Measurements from ENCODE around the gene DBH. TPM values are rescaled to one million over a fixed set of nuclear protein-coding genes. Genes with fewer than 3 reads are reported as not detected.

Gene DBH
- total and polyA plus RNA-seq, 2 of the 13 experiments (the other 11 are each of a cell fraction or from before 2014, with no cell fraction given): not detected

- Histone ChIP-seq H3K9me3 (ENCODE audit: low read length) (peaks cover 21% of the 10 kb centered on the region), H3K27me3 (ENCODE audit: control insufficient read depth in 1 of 2, insufficient read depth in 2 of 2, low read length in 2 of 2) (peaks cover 2 to 42% of the 10 kb centered on the region in 2 experiments; a peak in 4 of 5 replicates), H3K9ac (ENCODE audit: insufficient read depth, low read depth, low read length) (no peak overlapping the region), H3K4me3 (replicated peaks in 1 of 3; ENCODE audit: insufficient read depth in 1 of 3, low read depth in 2 of 3, low read length in 3 of 3) (no peak overlapping the region), H3K79me2 (ENCODE audit: insufficient read depth, low read length) (no peaks in the 10 kb centered on the region), H3K4me1 (ENCODE audit: insufficient read depth, low read length) (no peaks in the 10 kb centered on the region), H3K36me3 (replicated peaks in 1 of 2; ENCODE audit: control insufficient read depth in 1 of 2, insufficient read depth in 2 of 2, low read length in 2 of 2) (no peaks in the 10 kb centered on the region), H2AFZ (ENCODE audit: low read length) (no peak overlapping the region), H4K20me1 (ENCODE audit: insufficient read depth, low read length) (no peaks in the 10 kb centered on the region), H3K4me2 (ENCODE audit: low read depth, low read length) (no peak overlapping the region), H3K27ac (ENCODE audit: extremely low read length, insufficient read depth, low read length) (no peak overlapping the region)
- intact Hi-C loops (cut with micrococcal nuclease; ENCODE audit: unreplicated experiment): no loop called here
- DNase-seq (ENCODE audit: low spot score): no peak
- no TSS peak for BruUV-seq (replicated peaks)
- CTCF ChIA-PET (ENCODE audit: low intra/inter-chr PET ratio, low total read pairs): no interaction called here
- POLR2A ChIA-PET: no interaction called here
- FAIRE-seq: no peak
- ATAC-seq: no peak
- TF ChIP-seq KAT7 (CRISPR knock-in tag; IDR thresholded peaks at IDR 0.05; ENCODE audit: borderline replicate concordance) (no peak), RAD51 (IDR thresholded peaks at IDR 0.05; ENCODE audit: borderline replicate concordance) (no peak), XRCC5 (optimal IDR thresholded peaks at IDR 0.05; ENCODE audit: low read length) (no peak), ZFP37 (CRISPR knock-in tag; IDR thresholded peaks at IDR 0.05; ENCODE audit: borderline replicate concordance) (no peak), SIX4 (CRISPR knock-in tag; IDR thresholded peaks at IDR 0.05) (no peak), RBFOX2 (IDR thresholded peaks at IDR 0.05; ENCODE audit: low read depth, low read length) (no peak), GLI4 (CRISPR knock-in tag; IDR thresholded peaks at IDR 0.05; ENCODE audit: borderline replicate concordance) (no peak), SP1 (IDR thresholded peaks at IDR 0.05) (no peak), SP1 (CRISPR knock-in tag; IDR thresholded peaks at IDR 0.05) (no peak), ZKSCAN1 (IDR thresholded peaks at IDR 0.05; ENCODE audit: low read length) (no peak), ZNF138 (CRISPR knock-in tag; IDR thresholded peaks at IDR 0.05; ENCODE audit: low read depth) (no peak), ZBTB26 (CRISPR knock-in tag; IDR thresholded peaks at IDR 0.05; ENCODE audit: borderline replicate concordance) (no peak), TRIM22 (IDR thresholded peaks at IDR 0.05) (no peak)
- TF ChIP-seq, protein P1, sequence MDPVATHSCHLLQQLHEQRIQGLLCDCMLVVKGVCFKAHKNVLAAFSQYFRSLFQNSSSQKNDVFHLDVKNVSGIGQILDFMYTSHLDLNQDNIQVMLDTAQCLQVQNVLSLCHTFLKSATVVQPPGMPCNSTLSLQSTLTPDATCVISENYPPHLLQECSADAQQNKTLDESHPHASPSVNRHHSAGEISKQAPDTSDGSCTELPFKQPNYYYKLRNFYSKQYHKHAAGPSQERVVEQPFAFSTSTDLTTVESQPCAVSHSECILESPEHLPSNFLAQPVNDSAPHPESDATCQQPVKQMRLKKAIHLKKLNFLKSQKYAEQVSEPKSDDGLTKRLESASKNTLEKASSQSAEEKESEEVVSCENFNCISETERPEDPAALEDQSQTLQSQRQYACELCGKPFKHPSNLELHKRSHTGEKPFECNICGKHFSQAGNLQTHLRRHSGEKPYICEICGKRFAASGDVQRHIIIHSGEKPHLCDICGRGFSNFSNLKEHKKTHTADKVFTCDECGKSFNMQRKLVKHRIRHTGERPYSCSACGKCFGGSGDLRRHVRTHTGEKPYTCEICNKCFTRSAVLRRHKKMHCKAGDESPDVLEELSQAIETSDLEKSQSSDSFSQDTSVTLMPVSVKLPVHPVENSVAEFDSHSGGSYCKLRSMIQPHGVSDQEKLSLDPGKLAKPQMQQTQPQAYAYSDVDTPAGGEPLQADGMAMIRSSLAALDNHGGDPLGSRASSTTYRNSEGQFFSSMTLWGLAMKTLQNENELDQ (CRISPR knock-in tag; IDR thresholded peaks at IDR 0.05; ENCODE audit: borderline replicate concordance): no peak
- 29% methylated on average over 12 of the region's 15 CpGs for WGBS (ENCODE audit: low lambda C conversion rate)
- in situ Hi-C loops (cut with HindIII; ENCODE audit: extremely low pct_ligation_motif_present, low pct_unique_long_range_greater_than_20kb): no loop called here
Observed at GRCh38 chr9:133593587-133594253, 42.4 kb upstream of the DBH start.

Data from HepG2 (cell line).